MCF 10A (cell line): ENCODE measurements around the gene DNASE1L1. TPM values are rescaled to one million over a fixed set of nuclear protein-coding genes. Genes with fewer than 3 reads are reported as not detected.

ENCODE experiments used
- Bru-seq: library from RNA; stranded (reverse); fragments of 400-500 nt; gene quantifications from one replicate; lab custom pipeline; 2021; lab: Mats Ljungman, UMichigan
- BruChase-seq, 2 experiments: library from RNA; stranded (reverse); fragments of 400-500 nt; gene quantifications; one replicate each; lab custom pipeline; 2021; lab: Mats Ljungman, UMichigan
- BruUV-seq: library from RNA; stranded (reverse); fragments of 400-500 nt; replicated peaks from 2 replicates; lab custom pipeline; 2021; lab: Mats Ljungman, UMichigan
- CTCF ChIA-PET: fragments of 300-600 bp; sonication (Branson Sonifier 250); formaldehyde crosslinking; extraction: SDS; loops from one replicate; lab custom pipeline; 2021; ENCODE audit warnings: antibody characterized with exemption, inconsistent platforms; lab: Yijun Ruan, JAX
- POLR2A ChIA-PET: fragments of 300-600, 350-650 bp; sonication (Branson Sonifier 250); formaldehyde crosslinking; extraction: SDS; loops from one replicate; lab custom pipeline; 2020; ENCODE audit warnings: antibody characterized with exemption, inconsistent platforms; lab: Yijun Ruan, JAX
- DNase-seq: peaks from one replicate; pipeline ENCODE4 v3.0.0-alpha.2; 2018; ENCODE audit not compliant: unreplicated experiment
- H3K27ac Mint-ChIP-seq: one replicate; pipeline ENCODE4 v1.8.0; 2022; ENCODE audit warnings: mild to moderate bottlenecking, low read depth, mixed read lengths; ENCODE audit not compliant: unreplicated experiment
- H3K27me3 Mint-ChIP-seq: one replicate; pipeline ENCODE4 v1.8.0; 2022; ENCODE audit warnings: mixed read lengths; ENCODE audit not compliant: insufficient read depth, unreplicated experiment
- H3K36me3 Mint-ChIP-seq: one replicate; pipeline ENCODE4 v1.8.0; 2022; ENCODE audit warnings: mild to moderate bottlenecking, moderate library complexity, mixed read lengths; ENCODE audit not compliant: insufficient read depth, unreplicated experiment
- H3K4me1 Mint-ChIP-seq: one replicate; pipeline ENCODE4 v1.8.0; 2022; ENCODE audit warnings: mixed read lengths; ENCODE audit not compliant: insufficient read depth, unreplicated experiment
- H3K4me3 Mint-ChIP-seq: one replicate; pipeline ENCODE4 v1.8.0; 2022; ENCODE audit warnings: mild to moderate bottlenecking, moderate library complexity, mixed read lengths; ENCODE audit not compliant: unreplicated experiment
- H3K9me3 Mint-ChIP-seq: one replicate; pipeline ENCODE4 v1.8.0; 2022; ENCODE audit warnings: mixed read lengths; ENCODE audit not compliant: unreplicated experiment
- intact Hi-C: fragments of 100-400 bp; cut with micrococcal nuclease; formaldehyde crosslinking; loops from 2 replicates; pipeline ENCODE4 v1.14.1; 2022
- long read RNA-seq: library from polyadenylated mRNA; stranded (forward); transcript quantifications from one replicate; pipeline ENCODE4 v2.0.0, GENCODE V29; 2022
- total RNA-seq: library from RNA; stranded (reverse); gene quantifications from 2 replicates; pipeline ENCODE4 v1.2.3, GENCODE V29; 2022
- TF ChIP-seq, protein P1 (sequence below): fragments of 200-600 bp; IDR thresholded peaks from one replicate; pipeline ENCODE4 v1.8.0; 2022; ENCODE audit warnings: antibody characterized with exemption, mild to moderate bottlenecking; ENCODE audit not compliant: unreplicated experiment

Gene DNASE1L1
- total RNA-seq (20.5 and 21.2 TPM in 2 replicates), Bru-seq, nascent RNA (percentile 55 among the genes with signal in this experiment), BruChase-seq, experiment 1, labeled RNA remaining after a 6-hour chase (percentile 56 among the genes with signal in this experiment), BruChase-seq, experiment 2, labeled RNA remaining after a 2-hour chase (percentile 50 among the genes with signal in this experiment)
- long read RNA-seq, partial matches to known transcripts: 3 of 9 reads
- long read RNA-seq, other reads (novel, unspliced or antisense): 2 of 9 reads

- Mint-ChIP-seq H3K36me3 (peaks cover 4% of the 10 kb centered on the region), H3K4me1 (peaks cover 14% of the 10 kb centered on the region), H3K27ac (peak within 1 kb of the TSS; percentile 66), H3K4me3 (peak within 1 kb of the TSS; percentile 63), H3K27me3 (peaks cover 12% of the 10 kb centered on the region), H3K9me3 (no peaks in the 10 kb centered on the region)
- intact Hi-C loops: loop anchor here (5.0 kb wide), 1 partner anchor 33 kb away; the partner anchor contains the start of gene FAM50A
- ChIA-PET CTCF (interaction anchor here (0.6 to 1.9 kb wide), 4 partner anchors 10 to 118 kb away, joined by 3 to 9 read pairs (median 6); no protein-coding TSS in a partner anchor), POLR2A (interaction anchor here (0.9 to 7.7 kb wide), 5 partner anchors 11 to 106 kb away, joined by 4 to 100 read pairs (median 7); partner anchors contain the start of genes ATP6AP1, RPL10 and SLC10A3)
- TF ChIP-seq, protein P1, sequence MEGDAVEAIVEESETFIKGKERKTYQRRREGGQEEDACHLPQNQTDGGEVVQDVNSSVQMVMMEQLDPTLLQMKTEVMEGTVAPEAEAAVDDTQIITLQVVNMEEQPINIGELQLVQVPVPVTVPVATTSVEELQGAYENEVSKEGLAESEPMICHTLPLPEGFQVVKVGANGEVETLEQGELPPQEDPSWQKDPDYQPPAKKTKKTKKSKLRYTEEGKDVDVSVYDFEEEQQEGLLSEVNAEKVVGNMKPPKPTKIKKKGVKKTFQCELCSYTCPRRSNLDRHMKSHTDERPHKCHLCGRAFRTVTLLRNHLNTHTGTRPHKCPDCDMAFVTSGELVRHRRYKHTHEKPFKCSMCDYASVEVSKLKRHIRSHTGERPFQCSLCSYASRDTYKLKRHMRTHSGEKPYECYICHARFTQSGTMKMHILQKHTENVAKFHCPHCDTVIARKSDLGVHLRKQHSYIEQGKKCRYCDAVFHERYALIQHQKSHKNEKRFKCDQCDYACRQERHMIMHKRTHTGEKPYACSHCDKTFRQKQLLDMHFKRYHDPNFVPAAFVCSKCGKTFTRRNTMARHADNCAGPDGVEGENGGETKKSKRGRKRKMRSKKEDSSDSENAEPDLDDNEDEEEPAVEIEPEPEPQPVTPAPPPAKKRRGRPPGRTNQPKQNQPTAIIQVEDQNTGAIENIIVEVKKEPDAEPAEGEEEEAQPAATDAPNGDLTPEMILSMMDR: no peak
- BruUV-seq: no TSS peak
- DNase-seq: peak; percentile 89
Measured at GRCh38 chrX:154409222-154409871, at the start of gene DNASE1L1. TSS of gene DNASE1L1 (minus strand) at chrX:154409254. CDS start at chrX:154405568, 3,686 bp downstream.

DNA sequence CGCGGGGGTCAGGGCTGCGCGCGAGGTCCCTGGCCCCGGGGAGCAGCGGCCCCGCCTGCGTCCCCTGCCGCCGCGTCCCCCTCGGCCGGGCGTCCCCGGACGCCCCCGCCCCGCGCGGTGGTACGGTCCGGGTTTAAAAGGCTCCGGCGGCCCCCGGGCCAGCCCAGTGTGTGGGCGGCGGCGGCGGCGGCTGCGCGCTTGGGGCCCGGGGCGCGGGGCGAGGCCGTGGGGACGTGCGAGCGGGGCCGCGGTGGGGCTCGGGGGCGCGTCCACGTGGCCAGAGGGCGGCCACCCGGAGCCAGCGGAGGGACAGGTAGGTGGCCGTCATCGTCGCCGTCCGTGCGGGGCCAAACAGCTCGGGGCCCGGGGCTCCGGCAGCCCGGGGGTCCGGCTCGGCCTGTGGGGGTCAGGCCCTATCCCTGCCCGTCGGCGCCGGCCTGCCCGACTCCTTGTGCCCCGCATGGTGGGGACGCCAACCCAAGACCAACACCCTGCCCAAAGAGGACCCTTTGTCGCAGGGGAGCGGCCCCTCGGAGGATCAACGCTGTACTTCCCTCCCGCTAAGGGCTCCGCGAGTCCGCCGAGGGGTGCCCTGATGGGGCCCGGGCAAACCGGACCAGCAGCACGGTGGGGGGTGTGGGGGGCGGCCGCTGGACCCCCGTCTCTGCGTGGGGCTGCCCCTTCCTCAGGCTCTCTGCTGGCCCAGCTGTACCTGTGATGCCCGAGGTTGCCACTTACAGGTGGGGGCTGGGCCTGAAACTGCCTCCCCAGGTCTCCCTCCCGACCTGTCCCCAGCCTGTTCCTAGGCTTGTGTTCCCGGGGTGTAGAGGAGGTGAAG, 49.3 kb upstream of the DNASE1L1 start, which contains the start of gene PLXNA3:
Gene PLXNA3, plus strand, starts transcription at position 166 of the 838 bp plus-strand sequence. CDS start 1,903 bp downstream, outside the sequence.
- DNase-seq: peak; percentile 28
- intact Hi-C loops: no loop called here

GRCh38 chrX:154457491-154458115, 48.5 kb upstream of the DNASE1L1 start:
- H3K27me3 Mint-ChIP-seq: peaks cover 30% of the 10 kb centered on the region
- no peaks in the 10 kb centered on the region for H3K9me3 Mint-ChIP-seq
- H3K4me3 Mint-ChIP-seq: peak overlapping the region; percentile 84
- CTCF ChIA-PET: no interaction called here
- H3K4me1 Mint-ChIP-seq: peaks cover 10% of the 10 kb centered on the region
- peaks cover 11% of the 10 kb centered on the region for H3K36me3 Mint-ChIP-seq
- POLR2A ChIA-PET: interaction anchor here (0.6 to 1.9 kb wide), 9 partner anchors 11 to 89 kb away, joined by 3 to 7 read pairs (median 3); partner anchors contain the start of genes FAM50A, LAGE3 and SLC10A3
- TF ChIP-seq, protein P1: no peak
- BruUV-seq: no TSS peak
- peak; percentile 25 for DNase-seq
- H3K27ac Mint-ChIP-seq: peak overlapping the region; percentile 20
- intact Hi-C loops: no loop called here

More for the DNA sequence above, 49.3 kb upstream of the DNASE1L1 start, which contains the start of gene PLXNA3:
- Mint-ChIP-seq H3K9me3 (no peaks in the 10 kb centered on the region), H3K4me3 (peak within 1 kb of the TSS; percentile 84), H3K27ac (peak within 1 kb of the TSS; percentile 20), H3K4me1 (peaks cover 10% of the 10 kb centered on the region), H3K36me3 (peaks cover 11% of the 10 kb centered on the region), H3K27me3 (peaks cover 23% of the 10 kb centered on the region)
- POLR2A ChIA-PET: interaction anchor here (0.7 to 1.9 kb wide), 7 partner anchors 20 to 90 kb away, joined by 3 to 12 read pairs (median 5); partner anchors contain the start of genes ATP6AP1, FAM3A, LAGE3 and SLC10A3
- TF ChIP-seq, protein P1: no peak
- CTCF ChIA-PET: no interaction called here
- no TSS peak for BruUV-seq
